Adrenal gland (tissue), 12 donors: ENCODE measurements around the gene DIP2C. TPM values are rescaled to one million over a fixed set of nuclear protein-coding genes. Genes with fewer than 3 reads are reported as not detected.

ENCODE experiments used
- DNase-seq, 7 donors: peaks; one replicate each; pipeline ENCODE4 v3.0.0-alpha.2; 2019 to 2020
- H3K27ac ChIP-seq, 5 donors: fragments of 200-600 bp; sonication (generic) in 4 of 5; 1 replicate in 3 of 5; 2 replicates in 2 of 5; pipeline versions ENCODE4 v1.5.1 to v1.8.0; 2016 to 2020; ENCODE audit warnings: mild to moderate bottlenecking in 1 of 5
- H3K27me3 ChIP-seq: fragments of 200-600 bp; 2 replicates; pipeline ENCODE4 v1.8.0; 2021
- H3K36me3 ChIP-seq, 2 donors: fragments of 200-600 bp; replicated peaks in 1 of 2; 1 replicate in 1 of 2; 2 replicates in 1 of 2; pipeline versions ENCODE4 v1.5.1 to v1.8.0; 2018 to 2022
- H3K4me1 ChIP-seq, 2 donors: fragments of 200-600 bp; replicated peaks in 1 of 2; 1 replicate in 1 of 2; 2 replicates in 1 of 2; pipeline versions ENCODE4 v1.5.1 to v1.8.0; 2018 to 2021
- H3K4me3 ChIP-seq, 4 donors: fragments of 200-600 bp; sonication (generic) in 3 of 4; one replicate each; pipeline ENCODE4 v1.5.1; 2016 to 2018
- H3K9me3 ChIP-seq, 3 donors: fragments of 200-600 bp; sonication (generic) in 1 of 3; replicated peaks in 1 of 3; 1 replicate in 2 of 3; 2 replicates in 1 of 3; pipeline versions ENCODE4 v1.5.1 to v1.8.0; 2016 to 2021
- POLR2A ChIP-seq, 2 donors: fragments of 450-650 bp; IDR thresholded peaks; one replicate each; pipeline ENCODE4 v1.6.1; 2017; ENCODE audit warnings: antibody characterized with exemption in 2 of 2, mild to moderate bottlenecking in 2 of 2, moderate library complexity in 1 of 2
- WGBS, 4 donors: extraction: QIAGEN DNeasy Blood & Tissue Kit in 2 of 4; methylation state at CpG; one replicate each; pipeline versions ENCODE4 v1.1.5 to v1.1.7; 2013 to 2017; 5-methylcytosine and 5-hydroxymethylcytosine counted together
- intact Hi-C, 2 donors: fragments of 100-400 bp; cut with DNase I; formaldehyde crosslinking; loops; one replicate each; pipeline versions ENCODE4 v1.14.1 to v1.15.0; 2022 to 2023
- polyA plus RNA-seq, 3 donors: library from polyadenylated mRNA; stranded (reverse); fragments of 200-250 nt in 2 of 3; fragments of 350-450 nt in 1 of 3; fragmentation: Illumina TruSeq in 1 of 3; extraction: RNeasy Lipid Tissue Mini Kit (QIAGEN cat#74804) in 1 of 3; gene quantifications; one replicate each; pipeline ENCODE4 v1.2.3, GENCODE V29; 2013 to 2014
- total RNA-seq, 9 donors: library from RNA; depleted of rRNA in 4 of 9; stranded (reverse); fragments of >200 nt in 4 of 9; fragments of 120-200 nt in 1 of 9; fragmentation: NEBNext Ultra II Directional in 1 of 9; extraction: Animal tissue kit (Norgen Biotek cat#: 25700) in 1 of 9; gene quantifications; one replicate each; pipeline versions ENCODE4 v1.1.0 to v1.2.4, GENCODE V29; 2013 to 2023
- TF ChIP-seq, protein P1 (sequence below), 6 experiments: fragments of 450-650 bp in 4 of 6; fragments of 200-600 bp in 2 of 6; sonication (generic) in 1 of 6; IDR thresholded peaks; 1 replicate in 5 of 6; 2 replicates in 1 of 6; pipeline versions ENCODE4 v1.5.1 to v1.8.0; 2016 to 2021; ENCODE audit warnings: antibody characterized with exemption in 6 of 6, mild to moderate bottlenecking in 2 of 6, moderate library complexity in 1 of 6
- donor health status: healthy with polysubstance abuse.
- donor health status: Bipolar disorder and iron deficiency.
- donor health status: DM: yes; HTN: yes; CAD: no.
- donor health status: DM: no; HTN: no; CAD: no.
- donor health status: DM: no; HTN: no; CAD: no.
- donor health status: DM: yes; HTN: yes; CAD: no.

Gene DIP2C
- total and polyA plus RNA-seq, 12 donors = 4.8 to 23.9 (median 19.7) TPM

DNA sequence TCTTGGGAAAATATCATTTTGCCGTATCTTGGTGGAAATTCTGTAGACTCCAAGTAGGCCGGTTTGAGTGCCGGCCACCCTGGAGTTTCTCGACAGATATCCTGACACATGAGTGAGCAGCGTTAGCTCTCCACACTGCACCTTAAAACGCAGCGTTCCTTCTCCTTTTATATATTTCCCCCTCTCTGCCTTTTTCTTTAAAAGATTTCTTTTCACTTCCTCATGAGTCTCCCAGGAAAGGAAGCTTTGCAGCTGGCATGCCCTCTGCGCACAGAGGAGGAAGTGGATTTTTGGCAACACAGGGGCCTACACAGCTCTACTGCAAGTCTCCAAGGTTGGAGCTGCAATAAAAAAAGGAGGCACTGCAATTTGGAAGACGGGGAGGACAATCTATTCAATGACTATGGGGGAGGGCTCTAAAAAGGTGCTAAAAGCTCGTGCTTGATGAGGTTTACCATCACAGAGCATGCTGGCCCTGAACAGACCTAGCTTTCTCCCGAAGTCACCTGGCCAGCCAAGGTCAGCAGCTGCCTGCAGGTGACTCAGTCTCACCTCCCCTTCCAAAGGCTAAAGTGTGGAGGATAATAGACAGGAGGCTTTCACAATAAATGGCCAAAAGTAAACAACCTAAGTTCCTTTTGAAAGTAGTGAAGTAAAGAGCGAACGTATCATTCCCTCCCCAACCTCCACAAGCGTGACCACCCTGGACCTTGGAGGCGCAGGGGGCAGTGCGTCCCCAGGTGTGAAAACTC is 301.4 kb downstream of the DIP2C start:
- intact Hi-C loops = no loop called here
- H3K9me3 ChIP-seq = no peaks in the 10 kb centered on the region
- H3K4me1 ChIP-seq = no peaks in the 10 kb centered on the region
- peaks cover 0 to 20% of the 10 kb centered on the region in 2 donors for H3K36me3 ChIP-seq
- H3K4me3 ChIP-seq = peak overlapping the region in 1 of 4 donors; percentile 7
- no peaks in the 10 kb centered on the region for H3K27me3 ChIP-seq
- H3K27ac ChIP-seq = peak overlapping the region in 4 of 5 donors; percentile 20 to 90 (median 52)
- TF ChIP-seq, protein P1, sequence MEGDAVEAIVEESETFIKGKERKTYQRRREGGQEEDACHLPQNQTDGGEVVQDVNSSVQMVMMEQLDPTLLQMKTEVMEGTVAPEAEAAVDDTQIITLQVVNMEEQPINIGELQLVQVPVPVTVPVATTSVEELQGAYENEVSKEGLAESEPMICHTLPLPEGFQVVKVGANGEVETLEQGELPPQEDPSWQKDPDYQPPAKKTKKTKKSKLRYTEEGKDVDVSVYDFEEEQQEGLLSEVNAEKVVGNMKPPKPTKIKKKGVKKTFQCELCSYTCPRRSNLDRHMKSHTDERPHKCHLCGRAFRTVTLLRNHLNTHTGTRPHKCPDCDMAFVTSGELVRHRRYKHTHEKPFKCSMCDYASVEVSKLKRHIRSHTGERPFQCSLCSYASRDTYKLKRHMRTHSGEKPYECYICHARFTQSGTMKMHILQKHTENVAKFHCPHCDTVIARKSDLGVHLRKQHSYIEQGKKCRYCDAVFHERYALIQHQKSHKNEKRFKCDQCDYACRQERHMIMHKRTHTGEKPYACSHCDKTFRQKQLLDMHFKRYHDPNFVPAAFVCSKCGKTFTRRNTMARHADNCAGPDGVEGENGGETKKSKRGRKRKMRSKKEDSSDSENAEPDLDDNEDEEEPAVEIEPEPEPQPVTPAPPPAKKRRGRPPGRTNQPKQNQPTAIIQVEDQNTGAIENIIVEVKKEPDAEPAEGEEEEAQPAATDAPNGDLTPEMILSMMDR (IDR thresholded peaks at IDR 0.05) = no peak
- no peak for TF ChIP-seq POLR2A (IDR thresholded peaks at IDR 0.05)
- WGBS, 4 donors = 81 to 89% (median 83%) methylated on average over 16 of the region's 16 CpGs
- DNase-seq = peak in 4 of 7 donors; percentile 40 to 58 (median 56)

DNA sequence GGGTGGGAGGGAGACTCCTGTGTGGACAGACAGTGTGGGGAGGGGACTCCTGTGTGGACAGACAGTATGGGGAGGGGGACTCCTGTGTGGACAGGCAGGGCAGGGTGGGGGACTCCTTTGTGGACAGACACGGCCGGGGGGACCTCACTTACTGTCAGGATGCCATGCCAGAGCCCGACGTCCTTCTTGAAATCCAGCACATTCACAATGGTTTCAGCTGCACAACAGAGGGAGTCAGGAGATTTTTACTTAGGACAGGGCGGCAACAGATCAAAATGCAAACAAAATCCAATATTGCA is 301.9 kb downstream of the DIP2C start:
- Histone ChIP-seq H3K4me1 (no peaks in the 10 kb centered on the region), H3K4me3 (peak overlapping the region in 1 of 4 donors; percentile 7), H3K27ac (peak overlapping the region in 3 of 5 donors; percentile 20 to 90 (median 78)), H3K36me3 (peaks cover 0 to 23% of the 10 kb centered on the region in 2 donors), H3K9me3 (no peaks in the 10 kb centered on the region), H3K27me3 (no peaks in the 10 kb centered on the region)
- 76 to 91% (median 86%) methylated on average over 5 of the region's 5 CpGs for WGBS, 4 donors
- intact Hi-C loops = no loop called here
- TF ChIP-seq, protein P1 (IDR thresholded peaks at IDR 0.05) = no peak
- no peak for TF ChIP-seq POLR2A (IDR thresholded peaks at IDR 0.05)
- DNase-seq = no peak

DNA sequence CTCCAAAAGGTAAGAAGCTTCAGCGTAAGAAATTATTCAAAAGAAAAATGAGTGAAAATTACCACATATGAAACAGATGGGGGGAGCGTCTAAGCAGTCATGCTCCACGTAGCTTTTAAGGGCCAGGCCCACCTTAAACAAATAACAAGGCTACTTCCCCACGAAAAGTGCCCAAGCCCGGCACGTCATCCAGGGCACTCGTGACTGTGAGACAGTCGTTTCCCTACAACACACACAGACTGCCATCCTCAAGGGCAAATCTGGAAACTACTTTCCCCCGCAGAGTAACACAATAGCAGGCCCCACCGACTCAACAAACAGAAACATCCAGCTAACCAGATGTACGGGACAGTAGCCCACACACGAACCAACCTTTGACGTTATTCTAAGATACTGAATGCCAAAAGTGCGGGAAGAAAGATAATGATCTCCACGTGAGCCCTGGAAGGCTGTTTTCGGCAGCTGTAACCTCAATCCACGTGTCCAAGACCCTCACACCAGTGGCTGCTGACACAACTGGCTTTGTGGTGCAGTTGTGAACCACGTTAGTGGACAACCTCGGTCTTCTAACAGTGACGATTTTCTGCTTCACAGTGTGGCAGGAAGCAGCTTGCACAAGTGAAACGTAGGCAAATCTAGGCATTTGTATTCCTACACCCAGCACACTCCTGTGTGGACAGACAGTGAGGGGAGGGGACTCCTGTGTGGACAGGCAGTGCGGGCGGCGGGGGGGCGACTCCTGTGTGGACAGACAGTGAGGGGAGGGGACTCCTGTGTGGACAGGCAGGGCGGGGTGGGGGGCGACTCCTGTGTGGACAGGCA is 302.5 kb downstream of the DIP2C start:
- intact Hi-C loops = no loop called here
- DNase-seq = peak in 3 of 7 donors; percentile 42 to 61 (median 53)

More for the DNA sequence above, 302.5 kb downstream of the DIP2C start:
- Histone ChIP-seq H3K27me3 (no peaks in the 10 kb centered on the region), H3K27ac (peak overlapping the region in 4 of 5 donors; percentile 20 to 90 (median 58)), H3K36me3 (peaks cover 0 to 26% of the 10 kb centered on the region in 2 donors), H3K4me1 (no peaks in the 10 kb centered on the region), H3K4me3 (peak overlapping the region in 1 of 4 donors; percentile 7), H3K9me3 (no peaks in the 10 kb centered on the region)
- WGBS, 4 donors = 85 to 88% (median 86%) methylated on average over 24 to 27 of the region's 27 CpGs
- no peak for TF ChIP-seq POLR2A (IDR thresholded peaks at IDR 0.05)
- TF ChIP-seq, protein P1 (IDR thresholded peaks at IDR 0.05) = no peak
